HG03565 (cell line): ENCODE measurements around the gene ZNF813.
A peak's percentile ranks its signal among the peaks of the same experiment; 100 is the strongest.
"Not testable (repeated sequence)": the region's sequence is repeated elsewhere in the genome, so short reads cannot be mapped to it uniquely, and the experiment has no call there.

Experiments
- ATAC-seq: cut with Tn5 transposase; IDR thresholded peaks from one replicate; pipeline ENCODE4 v1.9.1; 2021; ENCODE audit warnings: mild to moderate bottlenecking, moderate library complexity; ENCODE audit not compliant: unreplicated experiment

Gene ZNF813

GRCh38 chr19:53467485-53468262 is at the start of gene ZNF813:
Gene ZNF813, plus strand, starts transcription at chr19:53467733. Its CDS starts 16,090 bp downstream, at chr19:53483823.
- ATAC-seq: no peak

GRCh38 chr19:53420520-53421315 is 46.8 kb upstream of the ZNF813 start:
- not testable (repeated sequence) for ATAC-seq

- no peak for ATAC-seq
Measured at GRCh38 chr19:53422551-53422950, 45.0 kb upstream of the ZNF813 start.

GRCh38 chr19:53423074-53423473 is 44.5 kb upstream of the ZNF813 start:
- ATAC-seq: not testable (repeated sequence)

GRCh38 chr19:53423680-53424079 is 43.9 kb upstream of the ZNF813 start:
- ATAC-seq: not testable (repeated sequence)

- no peak for ATAC-seq
Measured at GRCh38 chr19:53424968-53425597, 42.5 kb upstream of the ZNF813 start.

- ATAC-seq: peak; percentile 89
Measured at GRCh38 chr19:53431399-53432087, 36.0 kb upstream of the ZNF813 start, which contains the start of gene ZNF761. Gene ZNF761, plus strand, starts transcription at chr19:53431984. Its CDS starts 15,285 bp downstream, at chr19:53447269.

- ATAC-seq: peak; percentile 16
Measured at GRCh38 chr19:53432088-53432661, 35.4 kb upstream of the ZNF813 start.

GRCh38 chr19:53443809-53444208 is 23.7 kb upstream of the ZNF813 start:
- ATAC-seq: not testable (repeated sequence)

- not testable (repeated sequence) for ATAC-seq
Measured at GRCh38 chr19:53447196-53447595, 20.3 kb upstream of the ZNF813 start.

GRCh38 chr19:53455828-53456227 is 11.7 kb upstream of the ZNF813 start:
- ATAC-seq: no peak

- ATAC-seq: not testable (repeated sequence)
Measured at GRCh38 chr19:53460131-53460721, 7.3 kb upstream of the ZNF813 start.

GRCh38 chr19:53461866-53462265 is 5.7 kb upstream of the ZNF813 start:
- no peak for ATAC-seq

- ATAC-seq: no peak
Measured at GRCh38 chr19:53462861-53463260, 4.7 kb upstream of the ZNF813 start.

- ATAC-seq: no peak
Measured at GRCh38 chr19:53463263-53463662, 4.3 kb upstream of the ZNF813 start.

- no peak for ATAC-seq
Measured at GRCh38 chr19:53466726-53467484, 628 bp upstream of the ZNF813 start.

- ATAC-seq: not testable (repeated sequence)
Measured at GRCh38 chr19:53468628-53469027, 1.1 kb downstream of the ZNF813 start.

GRCh38 chr19:53471916-53472315 is 4.4 kb downstream of the ZNF813 start:
- ATAC-seq: no peak

- ATAC-seq: not testable (repeated sequence)
Measured at GRCh38 chr19:53474832-53475231, 7.3 kb downstream of the ZNF813 start.
